K562 (cell line): ENCODE measurements around the gene TECTA. TPM values are rescaled to one million over a fixed set of nuclear protein-coding genes. Genes with fewer than 3 reads are reported as not detected.

Source experiments
- ATAC-seq: fragments of 200-7000 bp; cut with Tn5 transposase; 3 replicates; pipeline ENCODE4 v1.9.1; 2020; ENCODE audit warnings: moderate library complexity
- BruUV-seq: library from RNA; stranded (reverse); fragments of 400-500 nt; replicated peaks from 2 replicates; lab custom pipeline; 2021; lab: Mats Ljungman, UMichigan
- CTCF ChIA-PET: fragments of 300-600 bp; formaldehyde crosslinking; extraction: SDS; loops from one replicate; lab custom pipeline; 2021; ENCODE audit warnings: low intra/inter-chr PET ratio; lab: Yijun Ruan, JAX
- POLR2A ChIA-PET: fragments of 300-600, 350-650 bp; sonication (Branson Sonifier 250); formaldehyde crosslinking; extraction: SDS; loops from one replicate; lab custom pipeline; 2021; ENCODE audit warnings: antibody characterized with exemption, inconsistent platforms; lab: Yijun Ruan, JAX
- DNase-seq, 4 experiments: peaks; one replicate each; pipeline versions ENCODE4 v3.0.0 to v3.0.0-alpha.2; 2011 to 2018; ENCODE audit warnings: low spot score in 3 of 4, mixed read lengths in 3 of 4; ENCODE audit errors: extremely low read depth in 1 of 4
- FAIRE-seq: peaks from 2 replicates; lab custom pipeline; 2011; peaks lifted over from hg19 to GRCh38; lab: Jason Lieb, UNC
- H2AFZ ChIP-seq: 2 replicates; pipeline ENCODE4 v1.6.0; 2011; ENCODE audit warnings: low read depth, low read length, control low read depth, inconsistent platforms
- H3K27ac ChIP-seq: fragments of 200-600 bp; 3 replicates; pipeline ENCODE4 v1.8.0; 2011; ENCODE audit warnings: low read depth, mild to moderate bottlenecking, control low read depth, inconsistent platforms, low read length, moderate library complexity, mixed read lengths; ENCODE audit errors: extremely low read depth
- H3K27me3 ChIP-seq, 2 experiments: fragments of 300-600 bp in 1 of 2; 2 replicates in 1 of 2; 3 replicates in 1 of 2; pipeline versions ENCODE4 v1.6.0 to v1.8.0; 2011; ENCODE audit warnings: inconsistent platforms in 2 of 2, low read length in 2 of 2, mild to moderate bottlenecking in 1 of 2, mixed read lengths in 1 of 2, moderate library complexity in 1 of 2; ENCODE audit not compliant: control insufficient read depth in 2 of 2, insufficient read depth in 2 of 2
- H3K36me3 ChIP-seq: fragments of 300-600 bp; 3 replicates; pipeline ENCODE4 v1.8.0; 2011; ENCODE audit warnings: mild to moderate bottlenecking, low read length, inconsistent platforms; ENCODE audit not compliant: control insufficient read depth, insufficient read depth
- H3K4me1 ChIP-seq, 2 experiments: fragments of 200-600 bp in 1 of 2; replicated peaks in 1 of 2; 2 replicates in 1 of 2; 3 replicates in 1 of 2; pipeline versions ENCODE4 v1.5.1 to v1.8.0; 2011; ENCODE audit warnings: inconsistent platforms in 2 of 2, low read length in 2 of 2, mild to moderate bottlenecking in 1 of 2, mixed read lengths in 1 of 2, moderate library complexity in 1 of 2; ENCODE audit not compliant: control insufficient read depth in 2 of 2, insufficient read depth in 2 of 2
- H3K4me2 ChIP-seq: 2 replicates; pipeline ENCODE4 v1.6.1; 2011; ENCODE audit warnings: low read length, control low read depth, inconsistent platforms, mixed read lengths; ENCODE audit not compliant: insufficient read depth
- H3K4me3 ChIP-seq: fragments of 200-600 bp; sonication (generic), shearing (Covaris generic); 2 replicates; pipeline ENCODE4 v1.5.1; 2016; ENCODE audit warnings: control low read depth, inconsistent platforms
- H3K79me2 ChIP-seq: fragments of 200-600 bp; 3 replicates; pipeline ENCODE4 v1.8.0; 2011; ENCODE audit warnings: low read length, inconsistent platforms; ENCODE audit not compliant: control insufficient read depth, insufficient read depth
- H3K9ac ChIP-seq, 2 experiments: 2 replicates each; pipeline versions ENCODE4 v1.6.0 to v1.6.1; 2011; ENCODE audit warnings: low read depth in 2 of 2, low read length in 2 of 2, control low read depth in 1 of 2, inconsistent platforms in 1 of 2, mild to moderate bottlenecking in 1 of 2, mixed read lengths in 1 of 2; ENCODE audit not compliant: insufficient read depth in 1 of 2
- H3K9me1 ChIP-seq: one replicate; pipeline ENCODE4 v1.6.0; 2011; ENCODE audit warnings: inconsistent platforms, mild to moderate bottlenecking, low read length, moderate library complexity; ENCODE audit not compliant: control insufficient read depth, insufficient read depth
- H3K9me3 ChIP-seq: replicated peaks from 2 replicates; pipeline ENCODE4 v1.5.1; 2011; ENCODE audit warnings: low read depth, low read length, inconsistent platforms; ENCODE audit not compliant: control insufficient read depth, insufficient read depth
- H4K20me1 ChIP-seq: replicated peaks from 2 replicates; pipeline ENCODE4 v1.6.1; 2011; ENCODE audit warnings: low read length, inconsistent platforms, mixed read lengths; ENCODE audit not compliant: control insufficient read depth, insufficient read depth
- CEBPB ChIP-seq: fragments of 450-650 bp; IDR thresholded peaks from 2 replicates; pipeline ENCODE4 v1.6.1; 2016; ENCODE audit warnings: missing genetic modification characterization, missing compliant biosample characterization
- MXD1 ChIP-seq: fragments of 250-450 bp; sonication (Bioruptor Pico); IDR thresholded peaks from 2 replicates; pipeline ENCODE4 v1.8.0; 2021; ENCODE audit warnings: borderline replicate concordance, mild to moderate bottlenecking, moderate library complexity; ENCODE audit not compliant: poor library complexity, severe bottlenecking
- REST ChIP-seq, 2 experiments: fragments of 450-650 bp; formaldehyde crosslinking in 1 of 2; IDR thresholded peaks; 2 replicates each; pipeline versions ENCODE4 v1.4.0 to v1.6.1; 2014 to 2020; ENCODE audit warnings: mild to moderate bottlenecking in 2 of 2, borderline replicate concordance in 1 of 2, low read depth in 1 of 2
- SP2 ChIP-seq: IDR thresholded peaks from 2 replicates; pipeline ENCODE4 v1.6.1; 2011; ENCODE audit warnings: mild to moderate bottlenecking, low read depth, low read length, moderate library complexity; ENCODE audit not compliant: poor library complexity, severe bottlenecking; ENCODE audit errors: extremely low read depth
- VEZF1 ChIP-seq: fragments of 200-800 bp; sonication (Bioruptor generic); IDR thresholded peaks from 2 replicates; pipeline ENCODE4 v1.6.1; 2017; ENCODE audit warnings: missing genetic modification characterization, missing compliant biosample characterization
- ZNF274 ChIP-seq: IDR thresholded peaks from 2 replicates; pipeline ENCODE4 v1.6.1; 2011; ENCODE audit warnings: low read depth, mild to moderate bottlenecking, low read length, moderate library complexity, borderline replicate concordance
- WGBS: fragments of 100-300 bp; shearing (Covaris generic); methylation state at CpG from one replicate; pipeline ENCODE4 v1.1.6; 2016; ENCODE audit warnings: low coverage, mixed read lengths; ENCODE audit not compliant: insufficient coverage; ENCODE audit errors: missing lambda C conversion rate; 5-methylcytosine and 5-hydroxymethylcytosine counted together
- in situ Hi-C: fragments of 300-500 bp; cut with MboI; formaldehyde crosslinking; loops from 4 replicates; pipeline ENCODE4 v1.15.0; 2018; ENCODE audit warnings: inconsistent platforms, mixed read lengths
- intact Hi-C: fragments of 100-400 bp; cut with micrococcal nuclease; formaldehyde crosslinking; loops from 2 replicates; pipeline ENCODE4 v1.14.2; 2022
- polyA plus RNA-seq, 8 experiments: library from polyadenylated mRNA; depleted of rRNA in 4 of 8; stranded (reverse) in 5 of 8; unstranded in 3 of 8; fragments of >200 nt; fragmentation: Nextera tagmentation in 2 of 8; fragmentation: Illumina TruSeq in 1 of 8; extraction: Ambion mirVana in 2 of 8; extraction: Trizol in 1 of 8; gene quantifications; 2 replicates each; pipeline versions ENCODE4 v1.2.1 to v1.2.3, GENCODE V29; 2011 to 2014; ENCODE audit warnings: inconsistent platforms in 1 of 8, missing spikeins in 1 of 8
- total RNA-seq, 7 experiments: library from RNA; depleted of rRNA in 6 of 7; stranded (reverse); fragments of >200 nt in 6 of 7; fragmentation: Illumina TruSeq in 2 of 7; extraction: Trizol in 2 of 7; gene quantifications; 2 replicates each; pipeline versions ENCODE4 v1.2.1 to v1.2.3, GENCODE V29; 2011 to 2021; ENCODE audit warnings: low replicate concordance in 1 of 7

TECTA gene
- total and polyA plus RNA-seq, 9 of the 15 experiments (the other 6 are each of a cell fraction or from before 2014, with no cell fraction given), result under 0.01 to 0.04 (median 0.03) TPM; not detected in 5

- no peak for FAIRE-seq
- CTCF ChIA-PET, result interaction anchor here (0.6 to 1.6 kb wide), 4 partner anchors 84 to 1085 kb away, joined by 3 to 4 read pairs (median 3); partner anchors contain the start of gene GRIK4
- TF ChIP-seq VEZF1 (CRISPR knock-in tag) (no peak), ZNF274 (no peak), CEBPB (tag) (0 out of 2 replicates have a peak, but pooled peaks have one; percentile 15), SP2 (no peak), REST (IDR thresholded peaks at IDR 0.05; ENCODE audit: borderline replicate concordance) (peak; percentile 32; the same call in 1 of the 2 replicates), REST (CRISPR knock-in tag; IDR thresholded peaks at IDR 0.05; ENCODE audit: low read depth) (no peak), MXD1 (CRISPR knock-in tag) (no peak)
Observed at GRCh38 chr11:121112498-121113455, 11.7 kb downstream of the TECTA start.

More at GRCh38 chr11:121112498-121113455, 11.7 kb downstream of the TECTA start:
- no TSS peak for BruUV-seq
- in situ Hi-C loops, result no loop called here
- Histone ChIP-seq H3K9ac (no peak overlapping the region), H2AFZ (no peak overlapping the region), H3K9me3 (no peaks in the 10 kb centered on the region), H3K36me3 (no peaks in the 10 kb centered on the region), H3K9me1 (no peaks in the 10 kb centered on the region), H3K4me2 (no peak overlapping the region), H3K4me1 (no peaks in the 10 kb centered on the region), H3K27me3 (peaks cover 5 to 16% of the 10 kb centered on the region in 2 experiments; a peak in 3 of 5 replicates), H4K20me1 (no peaks in the 10 kb centered on the region), H3K4me3 (no peak overlapping the region), H3K79me2 (no peaks in the 10 kb centered on the region), H3K27ac (no peak overlapping the region)
- WGBS, result 2% methylated on average over 29 of the region's 32 CpGs
- DNase-seq (peak; percentile 22 to 57 (median 42)), ATAC-seq (peak; percentile 93)
- POLR2A ChIA-PET, result no interaction called here
- intact Hi-C loops, result loop anchor here (2.0 to 5.0 kb wide), 4 partner anchors 160 to 602 kb away; partner anchors contain the start of gene GRIK4
